GM18868 (cell line): ENCODE data around the gene KCNQ1.

ENCODE experiments used
- ATAC-seq: cut with Tn5 transposase; IDR thresholded peaks from one replicate; pipeline ENCODE4 v1.9.1; 2021; ENCODE audit warnings: mild to moderate bottlenecking, moderate library complexity; ENCODE audit not compliant: unreplicated experiment

KCNQ1 gene

GRCh38 chr11:2423157-2424025 is 21.4 kb upstream of the KCNQ1 start:
- ATAC-seq, result no peak

- no peak for ATAC-seq
Measured at GRCh38 chr11:2424811-2425495, 19.9 kb upstream of the KCNQ1 start.

DNA sequence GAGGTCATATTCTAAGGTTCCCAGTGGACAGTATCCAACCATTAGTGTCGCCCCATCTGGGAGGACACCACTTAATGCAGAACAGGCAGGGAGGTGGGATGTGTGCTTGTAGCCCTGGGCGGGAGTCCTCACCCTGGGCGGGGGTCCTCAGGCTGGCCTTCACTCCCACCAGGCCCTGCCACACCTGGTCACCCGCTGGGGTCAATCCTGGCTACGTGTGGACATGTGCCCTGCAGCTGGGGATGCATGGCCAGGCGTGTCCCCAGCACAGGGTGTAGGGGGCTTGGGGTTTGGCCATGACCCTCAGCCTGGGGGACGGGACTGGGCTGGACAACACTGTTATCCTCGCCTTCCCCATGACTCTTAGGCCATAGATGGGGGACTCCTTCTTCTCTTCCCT is 19.3 kb upstream of the KCNQ1 start:
- ATAC-seq, result no peak

DNA sequence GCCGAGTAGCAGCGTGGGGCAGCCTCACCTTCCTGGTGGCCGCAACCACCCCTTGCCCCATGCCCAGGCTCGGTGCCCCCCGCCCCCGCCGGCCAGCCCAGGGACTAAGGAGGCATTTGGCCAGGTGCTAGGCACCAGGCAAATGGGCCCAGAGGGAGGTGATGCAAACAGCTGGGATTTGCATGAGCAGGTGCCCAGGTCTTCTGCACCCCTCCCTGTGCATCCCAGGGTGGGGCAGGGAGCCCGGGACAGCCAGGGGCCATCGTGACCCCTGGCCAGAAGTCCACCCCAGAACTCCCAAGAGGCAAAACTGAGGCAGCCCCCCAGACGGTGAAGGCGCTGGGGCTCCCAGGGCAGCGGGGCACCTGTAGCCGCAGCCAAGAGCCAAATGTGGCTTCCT is 18.6 kb upstream of the KCNQ1 start:
- ATAC-seq, result no peak

DNA sequence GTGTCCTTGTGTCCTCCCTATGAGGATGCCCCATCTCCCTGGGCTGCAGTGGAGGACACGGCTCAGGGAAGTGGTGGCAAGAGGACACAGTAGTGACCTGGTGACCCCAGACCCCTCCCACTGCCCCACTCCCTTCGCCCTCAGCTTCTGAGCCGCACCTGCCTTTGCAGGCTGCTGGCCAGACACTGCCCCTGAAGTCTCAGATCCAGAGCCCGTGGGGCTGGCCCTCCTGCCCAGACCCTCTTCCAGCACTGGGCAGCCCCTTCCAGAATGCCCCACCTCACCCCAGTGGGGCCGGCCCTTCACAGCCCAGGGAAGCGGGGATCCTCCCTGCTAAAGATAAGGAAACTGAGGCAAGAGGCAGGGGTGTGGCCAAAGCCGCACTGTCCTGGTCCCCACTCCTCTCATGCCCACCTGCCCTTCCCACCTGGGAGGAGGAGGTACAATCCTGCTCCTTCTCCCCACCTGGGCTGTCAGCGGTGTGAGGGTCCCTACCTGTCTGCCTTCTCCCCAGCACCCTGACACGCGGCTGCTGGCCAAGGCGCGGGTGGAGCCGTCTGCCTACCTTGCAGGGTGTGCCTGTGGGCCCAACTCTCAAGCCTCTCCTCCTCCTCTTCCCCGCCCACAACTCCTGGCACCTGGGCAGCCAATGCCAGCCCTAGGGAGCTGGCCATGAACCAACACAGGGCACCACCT is 17.8 kb upstream of the KCNQ1 start:
- ATAC-seq, result no peak

GRCh38 chr11:2427721-2428321 is 17.0 kb upstream of the KCNQ1 start:
- no peak for ATAC-seq

- no peak for ATAC-seq
Measured at GRCh38 chr11:2428322-2428795, 16.4 kb upstream of the KCNQ1 start.

DNA sequence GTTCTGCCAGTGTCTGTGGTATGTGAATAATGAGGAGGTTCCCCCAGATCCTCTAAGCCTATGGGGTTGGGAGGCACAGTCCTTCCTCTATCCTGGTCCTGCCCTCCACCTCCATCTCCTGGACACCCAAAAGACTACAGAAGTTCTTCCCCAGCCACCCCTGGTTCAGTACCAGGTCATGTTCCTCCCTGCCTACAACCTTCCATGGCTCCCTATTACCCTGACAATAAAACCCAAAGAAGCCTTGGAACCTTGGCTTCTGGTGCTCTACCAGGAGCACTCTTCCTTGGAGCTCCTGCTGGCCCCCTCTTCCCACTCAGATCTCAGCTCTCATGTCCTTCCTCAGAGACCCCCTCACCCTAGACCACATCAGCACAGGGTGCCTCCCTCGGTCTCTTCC is 13.4 kb upstream of the KCNQ1 start:
- no peak for ATAC-seq

DNA sequence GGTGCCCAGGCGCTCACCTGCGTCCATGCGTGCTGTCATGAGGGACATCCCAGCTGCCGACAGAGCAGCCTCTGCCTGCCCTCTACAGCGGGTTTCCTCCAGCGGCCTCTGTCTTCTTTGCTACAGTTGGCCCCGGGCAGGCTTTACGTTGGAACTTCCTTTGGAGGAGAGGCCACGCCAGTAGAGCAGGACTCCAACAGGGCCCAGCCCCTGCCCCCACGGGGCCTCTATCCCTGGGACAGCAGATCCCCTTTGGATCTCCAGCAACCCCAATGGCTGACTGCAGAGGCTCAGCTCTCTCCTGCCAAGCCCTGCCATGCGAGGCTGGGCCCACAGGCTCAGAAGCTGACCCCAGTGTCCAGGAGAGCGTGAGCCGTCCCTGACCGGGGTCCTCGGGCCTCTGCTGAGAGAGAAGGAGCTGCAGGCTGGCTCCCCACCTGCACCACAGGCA is 12.6 kb upstream of the KCNQ1 start:
- ATAC-seq, result no peak

GRCh38 chr11:2432628-2433071 is 12.2 kb upstream of the KCNQ1 start:
- ATAC-seq, result no peak

DNA sequence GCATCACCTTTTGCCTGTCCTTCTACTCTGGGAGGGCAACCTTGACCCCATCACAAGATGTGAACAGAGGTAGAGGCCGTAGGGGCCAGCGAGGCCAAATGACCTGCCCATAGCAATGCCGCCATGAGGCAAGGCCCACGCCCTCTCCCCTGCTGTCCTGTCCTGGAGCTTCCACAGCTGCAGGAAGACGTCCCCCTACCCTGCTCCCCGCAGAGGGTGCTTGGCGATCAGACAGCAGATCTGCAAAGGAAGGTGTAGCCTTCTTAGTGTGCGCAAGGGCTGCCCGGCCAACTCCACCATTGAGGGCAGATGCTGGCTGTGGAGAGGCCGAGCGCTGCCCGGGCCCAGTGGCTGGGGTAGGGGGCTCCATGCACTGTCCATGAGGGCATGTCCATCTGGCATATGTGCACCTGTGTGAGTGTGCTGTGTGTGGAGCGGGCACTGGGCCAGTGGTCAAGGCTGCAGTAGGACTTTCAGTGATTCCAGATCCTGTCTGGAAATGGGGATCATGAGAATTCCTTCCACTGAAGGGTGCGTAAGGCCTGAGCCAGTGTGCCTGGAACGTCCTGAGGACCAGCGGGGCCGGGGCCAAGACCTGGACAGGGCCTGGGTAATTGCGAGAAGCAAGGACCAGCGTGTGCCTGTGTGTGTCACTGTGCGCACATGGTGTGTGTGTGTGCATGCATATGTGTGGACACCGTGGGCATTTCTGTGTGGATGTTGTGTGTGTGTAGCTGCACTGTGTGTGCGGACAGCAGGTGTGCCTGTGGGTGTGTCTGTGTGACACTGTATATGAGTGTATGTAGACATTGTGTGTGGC is 11.5 kb upstream of the KCNQ1 start:
- ATAC-seq, result no peak

DNA sequence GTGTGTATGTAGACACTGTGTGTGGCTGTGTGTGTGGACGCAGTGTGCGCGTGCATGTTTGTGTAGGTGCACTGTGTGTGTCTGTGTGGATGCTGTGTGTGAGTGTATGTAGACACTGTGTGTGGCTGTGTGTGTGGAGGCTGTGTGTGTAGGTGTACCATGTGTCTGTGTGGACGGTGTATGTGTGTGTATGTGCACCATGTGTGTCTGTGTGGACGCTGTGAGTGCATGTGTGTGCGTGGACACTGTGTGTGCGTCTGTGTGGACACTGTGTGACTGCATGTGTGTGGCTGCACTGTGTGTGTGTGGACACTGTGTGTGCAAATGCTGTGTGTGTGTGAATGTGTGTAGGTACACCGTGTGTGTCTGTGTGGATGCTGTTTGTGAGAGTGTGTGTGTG is 10.8 kb upstream of the KCNQ1 start:
- ATAC-seq, result no peak

DNA sequence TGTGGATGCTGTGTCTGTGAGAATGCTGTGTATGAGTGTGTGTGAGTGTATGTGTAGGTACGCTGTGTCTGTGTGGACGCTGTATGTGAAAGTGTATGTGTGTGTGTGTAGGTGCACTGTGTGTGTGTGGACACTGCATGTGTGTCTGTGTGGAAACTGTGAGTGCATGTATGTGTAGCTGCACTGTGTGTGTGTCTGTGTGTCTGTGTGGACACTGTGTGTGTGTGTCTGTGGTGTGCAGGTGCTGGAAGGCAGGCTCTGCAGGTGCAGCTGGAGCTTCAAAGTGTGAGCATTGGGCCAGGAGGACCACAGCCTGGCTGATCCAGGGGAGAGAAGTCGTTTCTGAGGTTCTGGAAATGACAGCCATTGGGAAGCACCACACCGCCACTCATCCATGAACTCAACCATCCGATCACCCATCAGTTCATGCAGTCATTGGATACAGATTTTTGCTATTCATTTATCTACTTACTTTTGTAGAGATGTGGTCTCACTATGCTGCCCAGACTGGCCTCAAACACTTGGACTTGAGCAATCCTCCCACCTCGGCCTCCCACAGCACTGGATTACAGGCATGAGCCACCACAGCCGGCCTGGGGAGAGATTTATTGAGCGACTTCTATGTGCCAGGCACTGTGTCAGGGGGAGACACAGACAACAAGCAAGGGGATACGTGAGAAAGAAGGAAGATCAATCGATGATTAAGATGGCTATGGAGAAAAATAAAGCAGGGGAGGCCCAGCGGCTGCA is 10.1 kb upstream of the KCNQ1 start:
- no peak for ATAC-seq

GRCh38 chr11:2435288-2436012 is 9.4 kb upstream of the KCNQ1 start:
- no peak for ATAC-seq

- ATAC-seq, result no peak
Measured at GRCh38 chr11:2436013-2436520, 8.7 kb upstream of the KCNQ1 start.

- ATAC-seq, result no peak
Measured at GRCh38 chr11:2436521-2437031, 8.2 kb upstream of the KCNQ1 start.

DNA sequence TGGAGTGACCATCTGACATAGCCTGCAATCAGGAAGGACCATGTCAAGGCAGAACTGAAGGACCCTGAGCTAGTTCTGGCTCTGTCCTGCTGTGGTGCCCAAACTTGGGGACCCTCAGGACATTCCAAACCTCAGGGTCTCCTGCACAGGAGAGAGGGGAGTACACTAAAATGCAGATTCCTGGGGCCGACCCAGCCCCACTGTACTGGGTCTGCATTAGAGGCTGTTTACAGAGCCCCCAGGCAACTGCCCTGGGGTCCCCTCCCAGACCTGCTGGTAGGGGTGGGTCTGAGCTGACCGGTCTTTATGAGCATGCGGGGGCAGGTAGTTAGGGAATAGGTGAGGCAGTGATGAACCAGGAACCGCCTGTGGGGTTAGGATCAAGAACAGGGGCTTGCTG is 7.3 kb upstream of the KCNQ1 start:
- ATAC-seq, result no peak

GRCh38 chr11:2439820-2440219 is 5.0 kb upstream of the KCNQ1 start:
- ATAC-seq, result no peak
